ACHN (cell line): Measurements from ENCODE around the gene GLB1L2.
"Not testable (repeated sequence)": the region's sequence is repeated elsewhere in the genome, so short reads cannot be mapped to it uniquely, and the experiment has no call there.

Source experiments
- DNase-seq: peaks from one replicate; pipeline ENCODE4 v3.0.0-alpha.2; 2015
- in situ Hi-C: cut with HindIII; loops from 2 replicates; pipeline ENCODE4 v1.10.0; 2017; ENCODE audit warnings: low sequenced_read_pairs, low pct_ligation_motif_present, low pct_unique_long_range_greater_than_20kb

Gene GLB1L2

DNA sequence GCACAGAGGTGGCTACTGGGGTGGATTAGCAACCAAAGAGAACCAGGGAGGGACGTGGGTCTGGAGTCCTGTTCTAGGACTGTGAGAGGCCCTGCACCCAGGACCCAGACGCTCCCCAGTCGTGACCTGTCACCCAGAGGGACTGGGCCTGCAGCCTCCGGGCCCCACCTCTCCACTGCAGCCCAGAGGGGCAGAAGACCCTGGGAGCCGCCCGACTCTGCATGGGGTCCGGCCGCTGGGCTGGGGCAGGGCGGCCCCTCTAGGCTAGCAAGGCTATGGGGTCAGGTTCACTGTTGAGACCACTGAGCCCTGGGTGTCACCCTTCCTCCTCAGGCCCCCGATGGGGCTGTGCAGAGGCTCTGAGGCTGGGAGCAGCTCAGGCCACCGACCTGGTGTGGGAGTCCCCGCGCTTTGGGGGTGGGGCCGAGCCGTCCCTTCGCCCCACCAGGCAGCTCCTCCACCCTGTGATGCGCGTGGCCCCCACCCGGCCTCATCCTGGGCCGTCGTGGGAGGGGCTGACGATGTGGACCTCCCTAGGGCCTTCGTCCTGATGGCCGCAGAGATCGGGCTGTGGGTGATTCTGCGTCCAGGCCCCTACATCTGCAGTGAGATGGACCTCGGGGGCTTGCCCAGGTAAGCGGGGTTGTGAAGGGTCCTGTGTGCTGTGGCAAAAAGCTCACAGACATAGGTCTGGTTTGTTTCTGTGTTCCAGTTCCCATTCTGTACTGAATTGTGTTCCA, 12.9 kb downstream of the GLB1L2 start:
- in situ Hi-C loops, DNase-seq: not testable (repeated sequence)

DNA sequence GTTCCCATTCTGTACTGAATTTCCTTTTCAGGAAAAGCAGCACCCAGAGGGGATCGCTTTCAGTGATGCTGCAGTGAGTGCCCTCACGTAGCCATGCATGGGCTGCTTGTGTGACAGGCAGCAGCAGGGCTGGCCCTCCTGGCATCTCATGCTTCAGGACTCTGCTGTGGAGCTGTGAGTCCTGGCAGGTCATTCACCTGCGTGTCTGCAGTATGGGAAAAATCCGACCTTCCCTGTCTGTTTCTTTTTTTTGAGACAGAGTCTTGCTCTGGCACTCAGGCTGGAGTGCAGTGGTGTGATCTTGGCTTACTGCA, 13.4 kb downstream of the GLB1L2 start:
- no peak for DNase-seq
- in situ Hi-C loops: no loop called here

DNA sequence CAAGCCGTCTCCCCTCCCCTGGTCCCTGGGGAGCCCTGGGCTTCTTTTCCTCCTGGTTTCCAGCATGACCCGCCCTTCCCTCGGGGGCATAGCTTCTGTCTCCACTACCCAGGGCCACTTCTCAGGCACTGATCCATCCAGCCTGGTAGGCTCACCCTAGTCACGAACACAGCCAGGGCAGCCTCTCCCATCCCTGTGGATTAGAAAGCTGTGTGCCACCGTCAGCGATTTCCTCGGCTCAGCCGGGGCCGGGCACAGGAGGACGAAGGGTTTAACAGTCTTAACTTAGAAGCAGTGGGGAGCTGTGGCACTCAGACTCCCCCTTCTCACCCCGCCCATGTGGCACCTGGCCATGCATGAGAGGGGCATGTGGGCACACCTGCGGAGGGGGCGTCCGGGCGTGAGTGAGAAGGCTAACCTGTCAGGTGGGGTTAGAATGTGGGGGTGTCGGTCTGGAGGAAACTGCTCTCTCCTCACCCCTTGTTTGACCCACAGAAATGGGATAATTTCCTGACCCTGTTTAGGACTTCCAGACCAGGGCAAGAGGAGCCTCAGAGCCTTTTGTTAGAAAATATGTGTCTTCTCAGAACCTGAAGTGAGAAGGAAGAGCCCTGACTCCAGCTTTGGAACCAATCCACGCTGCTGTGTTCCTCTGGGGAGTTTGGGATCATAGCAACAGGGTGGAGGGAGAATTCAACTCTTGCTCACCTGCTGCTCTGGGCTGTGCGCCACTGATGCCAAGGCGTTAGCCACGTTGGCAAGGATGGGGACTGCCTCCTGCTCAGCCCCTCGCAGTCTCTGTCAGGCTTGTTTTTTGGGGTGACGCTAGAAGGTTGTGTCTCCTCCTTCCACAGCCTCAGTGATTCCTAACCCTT, 14.6 kb downstream of the GLB1L2 start:
- DNase-seq: no peak
- in situ Hi-C loops: no loop called here

GRCh38 chr11:134346976-134347350, 15.2 kb downstream of the GLB1L2 start:
- no peak for DNase-seq
- in situ Hi-C loops: no loop called here

DNA sequence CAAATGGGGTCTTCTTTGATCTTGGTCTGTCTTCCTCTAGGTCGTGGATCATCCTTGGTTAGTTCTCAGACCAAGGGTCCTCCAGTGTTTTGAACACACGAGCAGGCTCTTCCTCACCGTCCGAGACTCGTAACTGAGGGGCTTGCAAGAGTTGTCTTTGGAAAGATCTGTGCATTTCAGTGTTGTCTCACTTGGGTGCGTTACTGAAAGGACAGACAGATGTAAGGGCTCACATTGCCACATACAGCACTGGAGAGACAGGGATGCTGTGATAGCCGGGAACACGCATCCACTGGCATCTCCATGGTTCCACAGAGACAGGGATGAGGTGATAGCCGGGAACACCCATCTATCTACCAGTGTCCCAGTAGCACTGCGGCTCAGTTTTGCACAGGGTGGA, 15.7 kb downstream of the GLB1L2 start:
- no peak for DNase-seq
- in situ Hi-C loops: no loop called here

DNA sequence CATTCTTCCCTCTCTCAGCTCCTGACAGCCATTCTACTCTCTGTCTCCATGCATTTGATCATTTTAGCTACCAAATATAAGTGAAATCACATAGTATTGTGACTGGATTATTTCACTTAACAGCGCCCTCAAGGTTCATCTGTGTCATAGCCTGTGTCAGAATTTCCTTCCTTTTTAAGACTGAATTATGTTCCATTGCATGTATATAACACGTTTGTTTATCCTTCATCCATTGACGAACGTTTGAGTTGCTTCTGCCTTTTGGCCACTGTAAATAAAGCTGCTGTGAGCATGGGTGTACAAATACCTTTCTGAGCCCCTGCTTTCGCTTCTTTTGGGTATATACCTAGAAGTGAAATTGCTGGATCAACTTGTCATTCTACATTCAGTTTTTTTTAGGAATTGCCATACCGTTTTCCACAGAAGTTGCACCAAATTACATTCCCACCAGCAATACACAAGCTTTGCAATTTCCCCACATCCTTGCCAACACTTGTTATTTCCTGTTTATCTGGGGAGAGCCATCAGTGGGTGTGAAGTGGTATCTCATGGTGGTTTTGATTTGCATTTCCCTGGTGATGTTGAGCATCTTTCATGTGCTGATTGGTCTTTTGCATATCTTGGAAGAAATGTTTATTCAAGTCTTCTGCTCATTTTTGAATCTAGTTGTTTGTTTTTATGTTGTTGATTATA, 17.5 kb downstream of the GLB1L2 start:
- in situ Hi-C loops: no loop called here
- DNase-seq: no peak

DNA sequence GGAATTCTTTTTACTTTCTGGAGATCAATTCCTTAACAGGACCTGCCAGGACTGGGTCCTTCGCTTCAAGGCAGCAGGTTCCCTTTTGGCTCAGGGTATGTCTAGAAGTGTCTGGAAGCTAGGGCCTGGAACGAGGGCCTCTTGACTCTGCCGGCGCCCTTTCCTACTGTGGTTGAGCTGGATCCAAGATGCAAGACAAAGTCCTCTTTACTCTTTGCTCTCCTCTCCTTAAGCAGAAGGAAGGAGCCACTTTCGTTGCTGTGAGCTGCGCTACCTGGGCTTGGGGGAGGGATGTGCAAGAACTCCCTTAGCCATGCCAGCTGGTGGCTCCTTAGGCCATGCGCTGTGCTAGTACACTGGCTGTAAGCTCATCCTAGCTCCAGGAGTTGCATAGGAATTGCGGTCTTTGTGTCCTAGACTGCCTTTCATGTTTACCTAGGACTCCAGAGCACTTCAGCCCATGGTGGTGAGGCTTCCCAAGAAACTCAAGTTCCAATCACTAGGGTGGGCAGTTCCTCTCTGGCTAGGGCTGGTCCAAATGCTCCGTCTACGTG, 18.1 kb downstream of the GLB1L2 start:
- DNase-seq: no peak
- in situ Hi-C loops: no loop called here

GRCh38 chr11:134350381-134350780, 18.6 kb downstream of the GLB1L2 start:
- no peak for DNase-seq
- in situ Hi-C loops: no loop called here

GRCh38 chr11:134352111-134352510, 20.3 kb downstream of the GLB1L2 start:
- in situ Hi-C loops: no loop called here
- DNase-seq: no peak

DNA sequence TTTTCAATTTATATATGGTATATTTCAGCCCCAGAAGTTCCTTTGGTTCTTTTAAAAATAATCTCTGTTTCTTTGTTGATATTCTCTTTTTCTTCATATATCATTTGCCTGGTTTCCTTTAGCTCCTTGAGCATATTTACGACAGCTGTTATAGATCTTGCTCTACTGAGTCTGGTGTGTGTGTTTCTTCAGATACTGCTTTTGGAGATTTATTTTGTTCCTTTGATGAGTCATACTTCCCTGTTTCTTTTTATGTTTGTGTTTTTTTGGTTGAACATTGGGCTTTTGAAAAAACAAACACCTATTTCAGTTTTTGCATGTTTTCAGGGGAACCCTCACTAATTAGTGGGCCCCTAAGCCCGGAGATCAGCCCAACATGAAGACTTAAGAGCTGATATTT, 23.3 kb downstream of the GLB1L2 start:
- in situ Hi-C loops: no loop called here
- DNase-seq: no peak

DNA sequence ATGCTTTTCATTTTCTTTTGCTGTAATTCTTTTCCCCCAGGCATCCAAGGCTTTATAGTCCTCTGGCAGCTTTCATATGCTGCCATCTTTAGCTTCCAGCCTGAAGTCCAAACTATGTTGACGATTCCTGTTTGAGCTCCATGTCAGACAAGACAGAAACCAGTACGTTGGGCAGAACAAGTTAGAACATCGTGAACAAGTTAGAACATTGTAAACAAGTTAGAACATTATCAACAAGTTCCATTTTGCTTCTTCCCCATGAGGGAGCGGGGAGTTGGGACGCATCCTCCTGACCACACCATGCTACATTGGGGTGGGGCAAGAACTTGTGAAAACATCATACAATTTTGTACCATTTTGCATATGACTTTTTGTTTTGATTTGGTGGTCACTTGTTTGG, 23.9 kb downstream of the GLB1L2 start:
- no peak for DNase-seq
- in situ Hi-C loops: no loop called here

DNA sequence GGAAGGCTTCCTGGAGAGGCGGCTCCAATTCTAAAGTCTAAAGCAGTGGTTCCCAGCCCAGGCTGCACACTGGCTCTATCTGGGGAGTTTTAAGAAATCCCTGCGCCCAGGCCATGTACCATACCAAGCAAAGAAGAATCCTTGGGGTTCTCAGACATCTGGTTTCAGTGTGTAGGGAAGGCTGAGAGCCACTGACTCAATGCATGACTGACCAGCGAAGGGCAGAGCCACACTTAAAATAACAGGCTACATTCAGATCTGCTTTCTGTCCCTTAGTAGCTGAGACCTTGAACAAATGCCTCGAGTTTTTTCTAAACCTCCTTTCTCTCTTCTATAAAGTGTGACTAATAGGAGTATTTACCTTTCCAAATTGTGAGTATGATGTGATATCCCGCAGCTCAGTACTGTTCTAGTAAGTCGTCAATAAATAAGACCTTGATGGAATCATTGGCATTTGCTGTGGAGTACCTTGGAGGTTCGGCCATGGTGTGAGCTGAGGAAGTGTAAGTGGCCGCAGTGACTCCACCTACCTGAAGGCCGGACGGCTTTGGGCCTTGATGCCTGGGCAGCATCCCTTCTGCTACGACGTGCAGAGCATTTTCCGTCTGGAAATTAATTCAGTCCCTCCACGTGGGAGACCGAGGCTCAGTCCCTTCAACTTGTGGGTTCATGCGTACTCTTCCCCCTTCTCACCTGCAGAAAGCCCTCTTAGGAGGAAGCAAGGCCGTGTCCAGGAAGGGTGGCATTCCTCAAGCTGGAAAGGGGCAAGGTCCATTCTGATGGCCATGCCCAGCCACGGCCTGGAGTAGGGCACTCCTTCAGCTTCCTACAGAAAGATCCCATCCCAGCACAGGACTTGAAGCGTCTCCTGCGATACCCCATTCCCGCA, 25.1 kb downstream of the GLB1L2 start:
- in situ Hi-C loops: no loop called here
- no peak for DNase-seq

GRCh38 chr11:134357545-134357839, 25.7 kb downstream of the GLB1L2 start:
- in situ Hi-C loops: no loop called here
- DNase-seq: no peak

GRCh38 chr11:134358165-134358855, 26.5 kb downstream of the GLB1L2 start:
- no peak for DNase-seq
- in situ Hi-C loops: no loop called here

DNA sequence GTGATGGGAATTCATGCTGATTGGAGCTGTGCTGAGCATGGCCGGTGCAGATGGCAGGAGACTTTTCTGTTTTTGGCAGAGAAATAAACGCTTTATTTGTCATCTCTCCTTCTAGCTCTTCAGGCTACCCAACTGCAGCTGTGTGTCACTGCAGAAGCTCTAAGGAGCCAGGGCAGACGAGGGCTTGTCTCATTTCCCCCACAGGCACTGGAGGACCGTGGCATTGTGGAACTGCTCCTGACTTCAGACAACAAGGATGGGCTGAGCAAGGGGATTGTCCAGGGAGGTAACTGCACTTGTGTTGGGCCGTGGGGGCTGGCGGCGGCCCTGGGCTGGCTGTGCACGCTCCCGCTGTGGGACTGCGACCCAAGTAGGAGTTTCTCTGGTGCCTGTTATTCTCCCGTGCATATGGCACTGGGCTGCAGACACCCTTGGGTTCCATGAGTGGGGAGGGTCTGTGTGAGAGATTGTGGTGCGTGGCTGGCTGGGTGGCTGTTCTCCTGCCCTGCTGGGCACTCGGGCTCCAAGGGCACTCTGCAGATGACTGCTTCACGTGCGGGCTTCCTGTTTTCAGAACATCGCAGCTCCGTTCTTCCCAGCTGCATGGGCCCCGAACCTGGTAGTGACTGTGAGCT, 27.2 kb downstream of the GLB1L2 start:
- DNase-seq: no peak
- in situ Hi-C loops: no loop called here

DNA sequence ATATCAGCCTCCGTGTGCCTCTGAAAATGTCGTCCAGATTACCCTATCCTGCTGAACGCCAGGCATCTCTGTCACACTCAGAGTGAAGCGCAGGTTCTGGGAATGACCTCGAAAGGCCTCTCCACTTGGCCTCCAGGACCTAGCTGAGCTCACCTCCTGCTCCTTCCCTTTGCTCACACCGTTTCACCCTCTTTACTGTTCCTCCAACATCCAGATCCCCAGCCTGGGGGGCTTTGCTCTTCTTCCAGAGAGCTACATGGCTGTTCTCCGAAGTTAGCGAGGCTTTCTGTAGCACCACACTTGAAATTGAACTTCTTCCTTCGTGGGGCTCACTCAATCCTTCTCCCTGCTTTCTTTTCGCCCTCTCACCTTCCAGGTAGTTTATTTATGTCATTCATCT, 27.9 kb downstream of the GLB1L2 start:
- in situ Hi-C loops: no loop called here
- no peak for DNase-seq

DNA sequence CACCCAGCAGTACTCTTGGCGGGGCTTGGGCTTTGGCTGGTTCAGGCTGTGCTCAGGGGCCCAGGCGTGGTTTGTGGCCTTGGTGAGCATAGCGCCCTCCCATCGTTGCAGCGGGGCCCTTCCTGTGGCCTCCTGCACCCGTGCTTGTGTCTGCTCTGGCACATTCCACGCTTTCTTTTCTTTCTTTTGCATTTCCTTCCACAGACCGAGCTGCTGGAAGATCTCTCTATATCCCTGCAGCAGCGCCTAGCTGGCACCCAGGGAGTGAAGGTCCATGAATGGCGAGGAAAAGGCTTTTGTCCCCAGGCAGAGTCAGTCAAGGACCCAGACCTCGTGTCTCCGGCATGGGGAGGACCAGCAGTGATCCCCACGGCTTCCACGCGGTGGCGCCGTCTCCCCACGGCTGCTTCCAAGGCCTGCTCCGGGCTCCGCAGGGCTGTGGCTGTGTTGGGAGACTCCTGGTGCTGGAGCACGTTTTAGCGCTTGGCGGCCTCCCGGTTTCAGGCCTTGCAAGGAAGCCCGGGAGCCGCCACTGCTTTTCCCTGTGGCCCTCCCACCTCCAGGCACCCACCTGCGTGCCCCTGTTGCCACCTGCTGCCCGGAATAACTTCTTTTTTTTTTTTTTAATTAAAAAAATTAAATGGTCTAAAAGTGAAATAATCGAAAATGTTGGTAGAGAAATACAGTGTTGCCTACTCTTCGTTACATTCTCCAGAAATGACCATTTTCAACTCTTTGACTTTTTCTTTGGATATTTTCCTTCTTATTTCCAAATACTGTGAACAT, 28.5 kb downstream of the GLB1L2 start:
- peak; percentile 53 for DNase-seq
- in situ Hi-C loops: no loop called here
